SK-N-SH (cell line): Measurements from ENCODE around the gene CATSPERE.

Experiments used
- EP300 ChIP-seq, 2 experiments: IDR thresholded peaks; 2 replicates each; pipeline versions ENCODE4 v1.4.0 to v1.6.1; 2012; ENCODE audit warnings: borderline replicate concordance in 1 of 2, low read depth in 1 of 2, low read length in 1 of 2
- FOXM1 ChIP-seq: IDR thresholded peaks from 2 replicates; pipeline ENCODE4 v1.4.0; 2012; ENCODE audit warnings: low read depth, mild to moderate bottlenecking
- MAX ChIP-seq: IDR thresholded peaks from 2 replicates; pipeline ENCODE4 v1.4.0; 2012; ENCODE audit warnings: low read depth
- RAD21 ChIP-seq: IDR thresholded peaks from 2 replicates; pipeline ENCODE4 v1.6.1; 2012; ENCODE audit warnings: mild to moderate bottlenecking, low read length
- RCOR1 ChIP-seq: fragments of 150-350 bp; IDR thresholded peaks from 2 replicates; pipeline ENCODE4 v1.6.1; 2017; ENCODE audit warnings: antibody characterized with exemption, low read length
- RFX5 ChIP-seq: IDR thresholded peaks from 2 replicates; pipeline ENCODE4 v1.6.1; 2012; ENCODE audit warnings: mild to moderate bottlenecking, improper control_type of control experiment, low read length
- SIN3A ChIP-seq: IDR thresholded peaks from 2 replicates; pipeline ENCODE4 v1.6.1; 2012; ENCODE audit warnings: low read depth, mild to moderate bottlenecking, low read length, moderate library complexity, borderline replicate concordance
- SMC3 ChIP-seq: IDR thresholded peaks from 2 replicates; pipeline ENCODE4 v1.6.1; 2012; ENCODE audit warnings: low read depth, low read length, improper control_type of control experiment
- TAF1 ChIP-seq: IDR thresholded peaks from 2 replicates; pipeline ENCODE4 v1.6.1; 2012; ENCODE audit warnings: low read depth, mild to moderate bottlenecking, low read length, moderate library complexity, borderline replicate concordance
- USF1 ChIP-seq: IDR thresholded peaks from 2 replicates; pipeline ENCODE4 v1.4.0; 2012; ENCODE audit warnings: low read depth, borderline replicate concordance
- YY1 ChIP-seq: IDR thresholded peaks from 2 replicates; pipeline ENCODE4 v1.4.0; 2012; ENCODE audit warnings: low read depth, mild to moderate bottlenecking
- TF ChIP-seq, protein P1 (sequence below): fragments of 200-600 bp; sonication (generic); IDR thresholded peaks from 2 replicates; pipeline ENCODE4 v1.6.1; 2017; ENCODE audit warnings: antibody characterized with exemption, mild to moderate bottlenecking, moderate library complexity
- TF ChIP-seq, protein P2 (sequence below): IDR thresholded peaks from 2 replicates; pipeline ENCODE4 v1.4.0; 2012; ENCODE audit warnings: low read depth, borderline replicate concordance

DNA sequence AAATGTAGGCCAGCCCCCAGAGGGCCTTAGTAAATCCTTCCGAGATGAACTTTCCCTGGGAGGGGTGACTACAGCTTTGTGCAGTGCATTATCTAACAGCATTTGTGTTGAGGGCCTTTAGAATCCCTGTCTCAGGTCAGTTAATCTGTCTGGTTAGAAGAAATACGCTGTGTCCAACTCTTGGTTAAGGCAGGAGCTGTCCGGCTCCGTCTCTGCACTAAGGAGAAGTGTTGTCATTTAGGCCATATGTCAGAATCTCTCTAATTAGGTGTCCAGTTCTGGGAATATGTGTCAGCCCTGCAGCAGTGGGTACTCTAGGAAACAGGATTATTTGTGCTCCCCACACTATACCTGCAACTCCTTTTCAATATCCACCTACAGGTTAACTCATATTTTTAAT, 124.8 kb downstream of the CATSPERE start:
- TF ChIP-seq RAD21 (no peak), MAX (no peak), SMC3 (no peak), EP300 (IDR thresholded peaks at IDR 0.05; ENCODE audit: borderline replicate concordance in 1 of 2, low read depth in 1 of 2, low read length in 1 of 2) (no peak), RCOR1 (no peak), RFX5 (no peak), USF1 (no peak), FOXM1 (no peak), TAF1 (no peak), YY1 (no peak), SIN3A (no peak)
- TF ChIP-seq, protein P1, sequence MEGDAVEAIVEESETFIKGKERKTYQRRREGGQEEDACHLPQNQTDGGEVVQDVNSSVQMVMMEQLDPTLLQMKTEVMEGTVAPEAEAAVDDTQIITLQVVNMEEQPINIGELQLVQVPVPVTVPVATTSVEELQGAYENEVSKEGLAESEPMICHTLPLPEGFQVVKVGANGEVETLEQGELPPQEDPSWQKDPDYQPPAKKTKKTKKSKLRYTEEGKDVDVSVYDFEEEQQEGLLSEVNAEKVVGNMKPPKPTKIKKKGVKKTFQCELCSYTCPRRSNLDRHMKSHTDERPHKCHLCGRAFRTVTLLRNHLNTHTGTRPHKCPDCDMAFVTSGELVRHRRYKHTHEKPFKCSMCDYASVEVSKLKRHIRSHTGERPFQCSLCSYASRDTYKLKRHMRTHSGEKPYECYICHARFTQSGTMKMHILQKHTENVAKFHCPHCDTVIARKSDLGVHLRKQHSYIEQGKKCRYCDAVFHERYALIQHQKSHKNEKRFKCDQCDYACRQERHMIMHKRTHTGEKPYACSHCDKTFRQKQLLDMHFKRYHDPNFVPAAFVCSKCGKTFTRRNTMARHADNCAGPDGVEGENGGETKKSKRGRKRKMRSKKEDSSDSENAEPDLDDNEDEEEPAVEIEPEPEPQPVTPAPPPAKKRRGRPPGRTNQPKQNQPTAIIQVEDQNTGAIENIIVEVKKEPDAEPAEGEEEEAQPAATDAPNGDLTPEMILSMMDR, result no peak
- TF ChIP-seq, protein P2, sequence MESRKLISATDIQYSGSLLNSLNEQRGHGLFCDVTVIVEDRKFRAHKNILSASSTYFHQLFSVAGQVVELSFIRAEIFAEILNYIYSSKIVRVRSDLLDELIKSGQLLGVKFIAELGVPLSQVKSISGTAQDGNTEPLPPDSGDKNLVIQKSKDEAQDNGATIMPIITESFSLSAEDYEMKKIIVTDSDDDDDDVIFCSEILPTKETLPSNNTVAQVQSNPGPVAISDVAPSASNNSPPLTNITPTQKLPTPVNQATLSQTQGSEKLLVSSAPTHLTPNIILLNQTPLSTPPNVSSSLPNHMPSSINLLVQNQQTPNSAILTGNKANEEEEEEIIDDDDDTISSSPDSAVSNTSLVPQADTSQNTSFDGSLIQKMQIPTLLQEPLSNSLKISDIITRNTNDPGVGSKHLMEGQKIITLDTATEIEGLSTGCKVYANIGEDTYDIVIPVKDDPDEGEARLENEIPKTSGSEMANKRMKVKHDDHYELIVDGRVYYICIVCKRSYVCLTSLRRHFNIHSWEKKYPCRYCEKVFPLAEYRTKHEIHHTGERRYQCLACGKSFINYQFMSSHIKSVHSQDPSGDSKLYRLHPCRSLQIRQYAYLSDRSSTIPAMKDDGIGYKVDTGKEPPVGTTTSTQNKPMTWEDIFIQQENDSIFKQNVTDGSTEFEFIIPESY, result no peak
